ENCODE measurements around the gene TRAPPC1. TPM values are rescaled to one million over a fixed set of nuclear protein-coding genes. Genes with fewer than 3 reads are reported as not detected.

TRAPPC1 gene
- total RNA-seq, 1 experiment from 2014 or later, result 111 TPM

DNA sequence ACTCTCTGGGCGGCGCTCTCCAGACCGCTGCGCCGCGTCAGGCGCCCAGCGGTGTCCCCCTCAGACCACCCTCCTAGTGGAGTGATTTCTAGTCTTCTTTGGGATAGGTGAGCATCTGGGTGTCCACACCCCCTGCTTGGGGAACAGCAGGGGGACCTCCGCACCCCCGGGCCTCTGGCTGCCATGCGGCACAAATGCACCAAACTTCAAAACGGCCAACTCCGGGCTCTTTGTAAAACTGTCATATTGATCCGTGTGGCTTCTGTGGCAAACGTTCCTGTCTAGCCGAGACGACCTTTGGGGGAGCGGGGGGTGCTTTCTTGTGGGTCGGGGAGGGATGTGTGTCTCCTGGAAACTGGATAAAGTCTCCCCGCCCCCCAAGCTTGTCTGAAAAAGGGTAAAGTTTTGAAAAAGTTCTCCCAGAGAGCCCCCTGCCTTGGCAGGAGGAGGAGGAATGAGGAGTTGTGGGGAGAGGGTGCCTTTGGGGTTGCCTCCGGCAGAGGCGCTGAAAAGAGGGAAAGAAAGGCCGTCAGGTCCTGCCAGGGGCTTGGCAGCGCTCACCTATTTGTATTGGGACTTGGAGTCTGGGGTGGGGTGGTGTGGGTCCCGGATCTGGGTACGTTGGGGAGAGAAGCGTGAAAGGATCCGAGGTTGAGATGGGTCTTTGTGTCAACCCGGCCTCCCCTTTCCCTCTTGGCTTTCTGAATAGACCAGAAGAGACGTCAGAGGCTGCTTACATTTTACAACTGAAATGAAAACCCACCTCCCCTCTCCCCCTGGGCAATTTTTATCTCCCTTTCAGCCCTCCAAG is 45.3 kb downstream of the TRAPPC1 start:
- Histone ChIP-seq H3K9me3 (ENCODE audit: low read depth, low read length, poor library complexity, severe bottlenecking) (no peaks in the 10 kb centered on the region), H3K27me3 (replicated peaks; ENCODE audit: insufficient read depth, low read depth, low read length, poor library complexity) (no peaks in the 10 kb centered on the region), H3K4me3 (ENCODE audit: low read depth, low read length, poor library complexity, severe bottlenecking) (peak overlapping the region; percentile 87), H3K27ac (ENCODE audit: low read depth, low read length, poor library complexity, severe bottlenecking) (peak overlapping the region; percentile 96), H3K4me1 (ENCODE audit: insufficient read depth, low read length, poor library complexity, severe bottlenecking) (peaks cover 47% of the 10 kb centered on the region), H3K36me3 (ENCODE audit: insufficient read depth, low read length, poor library complexity, severe bottlenecking) (peaks cover 20% of the 10 kb centered on the region)
- ChIA-PET CTCF (no interaction called here), POLR2A (ENCODE audit: low non-redundant PET) (no interaction called here)
- DNase-seq (ENCODE audit: low spot score), result peak; percentile 67
- TF ChIP-seq CTCF (conservative IDR thresholded peaks at IDR 0.05; ENCODE audit: low read depth, low read length), result no peak
- no peak for TF ChIP-seq EZH2 (IDR thresholded peaks at IDR 0.05; ENCODE audit: borderline replicate concordance, low read depth, low read length, poor library complexity, severe bottlenecking)
- intact Hi-C loops (cut with micrococcal nuclease; ENCODE audit: unreplicated experiment), result loop anchor here (5.0 kb wide), 3 partner anchors 46 to 336 kb away; partner anchors contain the start of genes CNTROB, MPDU1 and TRAPPC1
- no TSS peak for BruUV-seq (replicated peaks)

GRCh38 chr17:7885367-7886226 is 46.1 kb downstream of the TRAPPC1 start:
- peaks cover 47% of the 10 kb centered on the region for H3K4me1 ChIP-seq (ENCODE audit: insufficient read depth, low read length, poor library complexity, severe bottlenecking)

More at GRCh38 chr17:7885367-7886226, 46.1 kb downstream of the TRAPPC1 start:
- Histone ChIP-seq H3K36me3 (ENCODE audit: insufficient read depth, low read length, poor library complexity, severe bottlenecking) (peaks cover 14% of the 10 kb centered on the region), H3K27ac (ENCODE audit: low read depth, low read length, poor library complexity, severe bottlenecking) (peak overlapping the region; percentile 96), H3K27me3 (replicated peaks; ENCODE audit: insufficient read depth, low read depth, low read length, poor library complexity) (no peaks in the 10 kb centered on the region), H3K9me3 (ENCODE audit: low read depth, low read length, poor library complexity, severe bottlenecking) (no peaks in the 10 kb centered on the region), H3K4me3 (ENCODE audit: low read depth, low read length, poor library complexity, severe bottlenecking) (peak overlapping the region; percentile 87)
- CTCF ChIA-PET, result interaction anchor here (0.6 to 0.7 kb wide), 2 partner anchors 102 to 525 kb away, joined by 3 read pairs; no protein-coding TSS in a partner anchor
- POLR2A ChIA-PET (ENCODE audit: low non-redundant PET), result no interaction called here
- intact Hi-C loops (cut with micrococcal nuclease; ENCODE audit: unreplicated experiment), result loop anchor here (5.0 kb wide), 3 partner anchors 47 to 337 kb away; partner anchors contain the start of genes CNTROB, MPDU1 and TRAPPC1
- peak; percentile 51 for DNase-seq (ENCODE audit: low spot score)
- no TSS peak for BruUV-seq (replicated peaks)
- TF ChIP-seq EZH2 (IDR thresholded peaks at IDR 0.05; ENCODE audit: borderline replicate concordance, low read depth, low read length, poor library complexity, severe bottlenecking), result no peak
- TF ChIP-seq CTCF (conservative IDR thresholded peaks at IDR 0.05; ENCODE audit: low read depth, low read length), result no peak
